ENCODE measurements around the gene PRDM15. TPM values are rescaled to one million over a fixed set of nuclear protein-coding genes. Genes with fewer than 3 reads are reported as not detected.

PRDM15 gene
- total and polyA plus RNA-seq, 2 donors (not counting 3 experiments of a cell fraction or from before 2014, with no cell fraction given) = 11.8 to 12.9 TPM

DNA sequence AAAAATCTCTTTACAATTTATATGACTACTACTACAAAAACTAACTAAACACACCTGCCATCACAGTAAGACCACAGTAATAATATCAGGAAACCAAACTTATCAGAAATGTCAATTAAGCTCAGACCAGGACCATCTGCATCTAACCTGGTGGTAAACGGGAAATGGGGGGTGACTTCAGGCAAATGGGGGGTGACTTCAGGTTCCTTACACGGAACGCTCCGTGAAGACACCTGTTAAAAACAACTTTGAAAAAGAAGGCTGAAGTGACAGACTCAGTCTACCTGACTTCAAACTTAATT, 15.8 kb downstream of the PRDM15 start:
- Histone ChIP-seq H3K4me1 (ENCODE audit: control insufficient read depth, extremely low read depth, insufficient read depth, low read length) (no peaks in the 10 kb centered on the region), H3K4me3 (replicated peaks in 1 of 3; ENCODE audit: insufficient read depth in 1 of 3, low read depth in 1 of 3, low read length in 3 of 3) (no peak overlapping the region), H3K4me2 (ENCODE audit: insufficient read depth, low read length) (no peak overlapping the region), H3K9me3 (replicated peaks; ENCODE audit: control insufficient read depth, insufficient read depth, low read length) (no peaks in the 10 kb centered on the region), H3K36me3 (ENCODE audit: control insufficient read depth in 2 of 2, extremely low read depth in 1 of 2, insufficient read depth in 2 of 2, low read length in 2 of 2) (peaks cover 0 to 6% of the 10 kb centered on the region in 2 experiments), H3K9me1 (replicated peaks; ENCODE audit: control insufficient read depth, extremely low read depth, insufficient read depth, low read length) (no peaks in the 10 kb centered on the region), H3K27me3 (ENCODE audit: control insufficient read depth in 2 of 2, insufficient read depth in 2 of 2, low read length in 2 of 2) (no peaks in the 10 kb centered on the region), H3K27ac (ENCODE audit: insufficient read depth, low read depth, low read length) (no peak overlapping the region), H2AFZ (ENCODE audit: low read depth, low read length) (no peak overlapping the region), H4K20me1 (replicated peaks; ENCODE audit: control insufficient read depth, extremely low read depth, insufficient read depth, low read length) (no peaks in the 10 kb centered on the region), H3K79me2 (ENCODE audit: control insufficient read depth, insufficient read depth, low read length) (peaks cover 5% of the 10 kb centered on the region), H3K9ac (replicated peaks; ENCODE audit: extremely low read depth, insufficient read depth, low read length) (no peak overlapping the region)
- no TSS peak for BruUV-seq (replicated peaks)
- intact Hi-C loops (cut with micrococcal nuclease) (no loop called here), dilution Hi-C loops (cut with MboI; ENCODE audit: extremely low pct_ligation_motif_present, low sequenced_read_pairs) (no loop called here)
- DNase-seq (ENCODE audit: low read depth, low spot score) = no peak
- TF ChIP-seq POLR2AphosphoS5 (IDR thresholded peaks at IDR 0.05; ENCODE audit: insufficient read depth, low read depth, low read length) (no peak), POLR2A (IDR thresholded peaks at IDR 0.05; ENCODE audit: low read depth, low read length) (no peak), GATA2 (IDR thresholded peaks at IDR 0.05; ENCODE audit: insufficient read depth, insufficient read length, low read depth, low read length) (no peak), EZH2 (IDR thresholded peaks at IDR 0.05; ENCODE audit: borderline replicate concordance, low read depth, low read length, severe bottlenecking) (no peak), FOS (IDR thresholded peaks at IDR 0.05; ENCODE audit: borderline replicate concordance, insufficient read depth, low read length) (no peak), MYC (IDR thresholded peaks at IDR 0.05; ENCODE audit: low read depth, low read length) (no peak), JUN (IDR thresholded peaks at IDR 0.05; ENCODE audit: borderline replicate concordance, insufficient read depth, insufficient read length, low read depth) (no peak)
- TF ChIP-seq, protein P1, sequence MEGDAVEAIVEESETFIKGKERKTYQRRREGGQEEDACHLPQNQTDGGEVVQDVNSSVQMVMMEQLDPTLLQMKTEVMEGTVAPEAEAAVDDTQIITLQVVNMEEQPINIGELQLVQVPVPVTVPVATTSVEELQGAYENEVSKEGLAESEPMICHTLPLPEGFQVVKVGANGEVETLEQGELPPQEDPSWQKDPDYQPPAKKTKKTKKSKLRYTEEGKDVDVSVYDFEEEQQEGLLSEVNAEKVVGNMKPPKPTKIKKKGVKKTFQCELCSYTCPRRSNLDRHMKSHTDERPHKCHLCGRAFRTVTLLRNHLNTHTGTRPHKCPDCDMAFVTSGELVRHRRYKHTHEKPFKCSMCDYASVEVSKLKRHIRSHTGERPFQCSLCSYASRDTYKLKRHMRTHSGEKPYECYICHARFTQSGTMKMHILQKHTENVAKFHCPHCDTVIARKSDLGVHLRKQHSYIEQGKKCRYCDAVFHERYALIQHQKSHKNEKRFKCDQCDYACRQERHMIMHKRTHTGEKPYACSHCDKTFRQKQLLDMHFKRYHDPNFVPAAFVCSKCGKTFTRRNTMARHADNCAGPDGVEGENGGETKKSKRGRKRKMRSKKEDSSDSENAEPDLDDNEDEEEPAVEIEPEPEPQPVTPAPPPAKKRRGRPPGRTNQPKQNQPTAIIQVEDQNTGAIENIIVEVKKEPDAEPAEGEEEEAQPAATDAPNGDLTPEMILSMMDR (IDR thresholded peaks at IDR 0.05; ENCODE audit: extremely low read depth in 1 of 2, insufficient read depth in 1 of 2, low read depth in 1 of 2, low read length in 2 of 2) = no peak
- TF ChIP-seq, protein P2, sequence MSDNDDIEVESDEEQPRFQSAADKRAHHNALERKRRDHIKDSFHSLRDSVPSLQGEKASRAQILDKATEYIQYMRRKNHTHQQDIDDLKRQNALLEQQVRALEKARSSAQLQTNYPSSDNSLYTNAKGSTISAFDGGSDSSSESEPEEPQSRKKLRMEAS (IDR thresholded peaks at IDR 0.05; ENCODE audit: insufficient read depth, insufficient read length) = no peak
- FAIRE-seq = no peak
- POLR2A ChIA-PET = no interaction called here
- CTCF ChIA-PET = interaction anchor here (0.8 to 3.0 kb wide), 5 partner anchors 12 to 254 kb away, joined by 3 to 6 read pairs (median 4); no protein-coding TSS in a partner anchor
